Stomach (tissue), 9 donors: ENCODE results near the gene PHF2. TPM values are rescaled to one million over a fixed set of nuclear protein-coding genes. Genes with fewer than 3 reads are reported as not detected.

Experiments used
- DNase-seq, 2 donors: peaks; one replicate each; pipeline versions ENCODE4 v3.0.0 to v3.0.0-alpha.2; 2013 to 2019
- H3K27ac ChIP-seq, 5 donors: fragments of 200-600 bp in 4 of 5; sonication (generic) in 4 of 5; one replicate each; pipeline ENCODE4 v1.5.1; 2013 to 2019; ENCODE audit warnings: mild to moderate bottlenecking in 1 of 5, moderate library complexity in 1 of 5
- H3K27me3 ChIP-seq, 3 donors: fragments of 200-600 bp; sonication (generic); one replicate each; pipeline ENCODE4 v1.5.1; 2017 to 2019; ENCODE audit warnings: mixed run types in 1 of 3
- H3K36me3 ChIP-seq, 4 donors: fragments of 200-600 bp; sonication (generic); 1 replicate in 3 of 4; 2 replicates in 1 of 4; pipeline ENCODE4 v1.5.1; 2016 to 2019
- H3K4me1 ChIP-seq, 4 donors: fragments of 200-600 bp; sonication (generic); one replicate each; pipeline ENCODE4 v1.5.1; 2016 to 2019
- H3K4me3 ChIP-seq, 4 donors: fragments of 200-600 bp; sonication (generic) in 3 of 4; one replicate each; pipeline ENCODE4 v1.5.1; 2016 to 2019; ENCODE audit warnings: mild to moderate bottlenecking in 1 of 4
- H3K9me3 ChIP-seq, 4 donors: fragments of 200-600 bp; sonication (generic); one replicate each; pipeline ENCODE4 v1.5.1; 2016 to 2019
- CTCF ChIP-seq, 7 experiments: fragments of 450-650 bp in 4 of 7; fragments of 200-600 bp in 3 of 7; sonication (generic) in 3 of 7; IDR thresholded peaks; one replicate each; pipeline ENCODE4 v1.5.1; 2016 to 2019; ENCODE audit warnings: antibody characterized with exemption in 7 of 7, control low read depth in 2 of 7, mild to moderate bottlenecking in 1 of 7
- EP300 ChIP-seq: sonication (generic); formaldehyde crosslinking; IDR thresholded peaks from one replicate; pipeline ENCODE4 v1.6.1; 2017; ENCODE audit warnings: antibody characterized with exemption
- POLR2A ChIP-seq, 4 donors: fragments of 450-650 bp; IDR thresholded peaks; one replicate each; pipeline ENCODE4 v1.6.1; 2016; ENCODE audit warnings: antibody characterized with exemption in 4 of 4, control low read depth in 2 of 4, mild to moderate bottlenecking in 1 of 4, moderate library complexity in 1 of 4
- POLR2AphosphoS5 ChIP-seq, 3 donors: sonication (generic); formaldehyde crosslinking; IDR thresholded peaks; one replicate each; pipeline ENCODE4 v1.6.1; 2016; ENCODE audit warnings: antibody characterized with exemption in 3 of 3
- WGBS, 5 donors: extraction: QIAGEN DNeasy Blood & Tissue Kit in 3 of 5; methylation state at CpG; one replicate each; pipeline versions ENCODE4 v1.1.5 to v1.1.7; 2013 to 2018; 5-methylcytosine and 5-hydroxymethylcytosine counted together
- intact Hi-C: fragments of 100-400 bp; cut with DNase I; formaldehyde crosslinking; loops from one replicate; pipeline ENCODE4 v1.15.1; 2023; ENCODE audit warnings: low total_unique reads
- polyA plus RNA-seq, 3 donors: library from polyadenylated mRNA; stranded (reverse); fragments of 200-250 nt; gene quantifications; one replicate each; pipeline ENCODE4 v1.2.3, GENCODE V29; 2013
- total RNA-seq, 5 donors: library from RNA; depleted of rRNA; stranded (reverse); fragments of >200 nt; gene quantifications; one replicate each; pipeline versions ENCODE4 v1.1.0 to v1.2.3, GENCODE V29; 2014 to 2016
- donor health status: healthy with polysubstance abuse.
- donor health status: Bipolar disorder and iron deficiency.
- donor health status: healthy.

The PHF2 gene
- total and polyA plus RNA-seq, 8 donors, result 14.2 to 58.0 (median 19.5) TPM

DNA sequence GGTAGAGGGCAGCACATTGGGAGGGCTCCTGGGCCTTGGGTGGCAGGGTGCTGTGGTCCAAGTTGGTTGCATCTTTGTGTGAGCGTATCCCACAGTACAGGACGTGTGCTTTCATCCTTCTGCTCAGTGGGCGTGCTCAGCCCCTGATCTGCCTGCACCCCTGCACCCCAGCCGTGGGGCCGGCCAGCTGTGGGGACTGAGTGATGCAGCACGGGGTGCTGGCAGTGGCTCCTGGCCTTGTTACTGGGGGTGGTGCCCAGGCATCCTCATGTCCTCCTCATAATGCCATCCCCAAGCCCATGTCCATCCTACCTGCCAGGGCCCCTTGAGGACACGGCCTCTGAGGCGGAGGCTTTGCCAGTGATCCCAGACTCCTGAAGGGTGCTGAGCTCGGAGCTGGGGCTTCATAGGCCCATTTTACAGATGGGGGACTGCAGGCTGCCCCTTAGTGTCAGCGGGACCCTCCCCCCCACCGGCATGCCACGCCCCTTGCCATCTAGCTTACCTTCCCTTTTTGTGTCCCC, 100.7 kb downstream of the PHF2 start:
- Histone ChIP-seq H3K9me3 (no peaks in the 10 kb centered on the region), H3K36me3 (peaks cover 43 to 76% (median 68%) of the 10 kb centered on the region in 4 donors), H3K27ac (no peak overlapping the region), H3K4me1 (peaks cover 0 to 29% (median 18%) of the 10 kb centered on the region in 4 donors), H3K4me3 (no peak overlapping the region), H3K27me3 (no peaks in the 10 kb centered on the region)
- peak in 1 of 2 donors; percentile 17 for DNase-seq
- TF ChIP-seq EP300, result no peak
- no peak for TF ChIP-seq POLR2A (IDR thresholded peaks at IDR 0.05)
- no peak for TF ChIP-seq CTCF (IDR thresholded peaks at IDR 0.05)
- no peak for TF ChIP-seq POLR2AphosphoS5 (IDR thresholded peaks at IDR 0.05)
- WGBS, 5 donors, result 91 to 97% (median 96%) methylated on average over 4 to 12 of the region's 12 CpGs
- intact Hi-C loops, result no loop called here

DNA sequence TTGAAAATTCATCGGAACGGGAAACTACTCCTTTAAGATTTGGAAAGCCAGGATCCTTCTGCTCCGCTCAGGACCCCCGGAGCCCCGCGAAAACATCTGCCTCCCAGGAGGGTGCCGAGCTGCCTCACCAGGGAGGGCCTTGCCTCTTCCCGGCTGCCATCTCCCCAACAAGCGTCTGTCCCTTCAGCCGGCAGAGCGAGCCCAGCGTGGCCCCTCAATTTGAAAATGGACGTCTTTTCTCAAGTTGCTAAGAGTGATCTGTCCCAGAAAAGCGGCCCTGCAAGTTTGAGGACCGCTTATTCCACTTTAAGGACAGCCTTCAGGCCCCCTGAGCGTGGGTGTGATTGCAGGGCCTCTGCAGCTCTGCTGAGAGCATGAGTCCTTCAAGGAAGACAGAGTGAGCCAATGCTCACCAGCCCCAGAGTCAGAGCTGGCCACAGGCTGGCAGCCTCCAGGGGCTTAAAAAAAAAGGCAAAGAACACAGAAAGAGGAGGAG, 101.3 kb downstream of the PHF2 start:
- Histone ChIP-seq H3K36me3 (peaks cover 43 to 71% (median 67%) of the 10 kb centered on the region in 4 donors), H3K9me3 (no peaks in the 10 kb centered on the region), H3K27me3 (no peaks in the 10 kb centered on the region), H3K4me1 (peaks cover 0 to 30% (median 23%) of the 10 kb centered on the region in 4 donors), H3K4me3 (no peak overlapping the region), H3K27ac (no peak overlapping the region)
- TF ChIP-seq POLR2A (IDR thresholded peaks at IDR 0.05) (no peak), EP300 (no peak)
- intact Hi-C loops, result no loop called here
- no peak for DNase-seq
- WGBS, 5 donors, result 96 to 99% (median 97%) methylated on average over 15 to 16 of the region's 16 CpGs

DNA sequence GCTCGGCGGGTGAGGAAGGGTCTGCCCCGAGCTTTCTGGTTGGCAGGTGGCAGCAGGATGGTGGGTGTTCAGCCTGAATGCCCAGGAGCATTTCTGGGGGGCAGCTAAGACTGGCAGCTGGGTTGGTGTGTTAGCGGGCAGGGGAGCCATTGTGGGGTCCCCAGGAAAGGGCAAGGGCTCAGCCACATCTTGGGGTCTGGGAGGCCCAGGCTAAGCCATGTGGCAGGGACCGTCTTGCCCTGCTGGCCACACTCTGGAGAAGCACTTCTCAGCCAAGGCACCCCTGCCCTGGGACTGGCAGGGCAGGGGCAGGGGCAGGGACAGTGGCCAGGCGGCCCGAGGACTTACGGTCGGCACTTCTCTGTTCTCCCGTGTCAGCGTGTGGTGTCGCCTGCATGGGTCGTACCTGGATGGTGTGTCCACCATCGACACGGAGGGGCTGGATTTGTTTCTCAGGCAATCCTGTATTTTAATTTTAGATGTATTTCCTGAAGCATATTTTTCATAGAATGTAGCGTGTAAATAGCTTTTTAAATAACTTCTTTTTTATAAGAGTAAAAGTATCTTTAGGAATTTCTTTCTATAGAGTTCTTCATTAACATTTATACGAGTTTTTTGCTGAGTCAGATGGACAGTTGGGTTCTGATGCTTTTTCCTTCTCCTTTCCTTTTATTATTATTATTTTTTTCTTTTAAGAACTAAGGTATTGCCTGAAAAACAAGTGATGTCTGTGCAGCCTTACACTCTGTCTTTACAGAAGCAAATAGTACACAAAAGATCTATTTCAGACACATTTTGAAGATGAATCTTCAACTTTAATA, 102.0 kb downstream of the PHF2 start:
- Histone ChIP-seq H3K4me3 (no peak overlapping the region), H3K4me1 (peaks cover 0 to 30% (median 22%) of the 10 kb centered on the region in 4 donors), H3K27ac (no peak overlapping the region), H3K9me3 (no peaks in the 10 kb centered on the region), H3K27me3 (no peaks in the 10 kb centered on the region), H3K36me3 (peaks cover 43 to 64% (median 60%) of the 10 kb centered on the region in 4 donors)
- WGBS, 5 donors, result 82 to 90% (median 89%) methylated on average over 16 to 17 of the region's 17 CpGs
- peak in 1 of 2 donors; percentile 13 for DNase-seq
- intact Hi-C loops, result no loop called here
- TF ChIP-seq EP300, result no peak
- TF ChIP-seq POLR2AphosphoS5 (IDR thresholded peaks at IDR 0.05), result no peak
- no peak for TF ChIP-seq POLR2A (IDR thresholded peaks at IDR 0.05)
- TF ChIP-seq CTCF (IDR thresholded peaks at IDR 0.05), result no peak

DNA sequence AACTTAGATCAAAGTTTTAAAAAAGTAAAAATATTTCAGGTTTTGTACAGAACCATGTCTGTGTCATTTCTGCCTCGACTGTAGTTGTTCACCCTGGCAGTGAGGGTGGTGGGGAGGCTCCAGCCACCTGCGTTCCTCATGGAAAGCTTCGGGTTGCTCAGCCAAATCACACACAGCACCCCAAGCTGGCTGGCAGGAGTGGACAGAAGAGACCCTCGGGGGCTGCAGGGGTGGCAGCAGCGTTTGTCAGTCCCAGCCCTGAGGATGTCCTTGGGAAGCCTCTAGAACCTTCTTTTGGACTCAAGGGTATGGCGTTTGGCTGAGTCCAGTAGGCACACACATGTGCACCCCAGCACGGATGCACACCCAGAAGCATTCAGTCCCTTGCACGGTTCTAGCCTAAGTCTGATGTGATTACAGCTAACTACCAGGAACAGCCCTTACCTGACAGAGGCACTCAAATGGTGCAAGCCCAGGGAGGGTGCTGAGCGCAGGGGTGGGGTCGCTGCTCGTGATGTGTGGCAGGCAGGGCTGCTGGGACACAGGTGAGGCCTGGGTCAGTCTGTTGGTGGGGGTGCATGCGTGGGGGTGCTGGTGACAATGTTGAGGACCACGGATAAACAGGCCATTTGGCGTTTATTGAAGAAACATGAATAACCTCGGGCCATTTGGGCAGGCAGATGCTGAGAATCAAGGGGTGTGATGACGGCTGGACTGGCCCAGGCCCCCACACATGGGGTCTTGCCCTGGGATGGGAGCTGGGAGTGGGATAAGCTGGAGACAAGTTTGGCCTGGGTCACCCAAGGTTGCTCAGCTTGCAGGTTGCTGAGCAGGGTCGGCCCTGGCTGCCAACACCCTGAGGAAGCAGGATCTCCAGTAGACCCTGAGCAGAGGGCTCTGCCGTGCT, 103.4 kb downstream of the PHF2 start:
- peak in 1 of 2 donors; percentile 22 for DNase-seq
- H3K27me3 ChIP-seq, result no peaks in the 10 kb centered on the region
- TF ChIP-seq POLR2A (IDR thresholded peaks at IDR 0.05) (no peak), POLR2AphosphoS5 (IDR thresholded peaks at IDR 0.05) (no peak), CTCF (IDR thresholded peaks at IDR 0.05) (no peak), EP300 (no peak)
- H3K4me3 ChIP-seq, result no peak overlapping the region
- intact Hi-C loops, result loop anchor here (5.0 kb wide), 1 partner anchor 273 kb away; no protein-coding TSS in a partner anchor
- H3K27ac ChIP-seq, result no peak overlapping the region
- peaks cover 31 to 50% (median 46%) of the 10 kb centered on the region in 4 donors for H3K36me3 ChIP-seq
- H3K4me1 ChIP-seq, result peaks cover 0 to 39% (median 27%) of the 10 kb centered on the region in 4 donors
- WGBS, 5 donors, result 73 to 83% (median 74%) methylated on average over 15 to 18 of the region's 18 CpGs
- no peaks in the 10 kb centered on the region for H3K9me3 ChIP-seq
